PFSK-1 (cell line): ENCODE measurements around the gene XAF1.

ENCODE experiments used
- POLR2AphosphoS5 ChIP-seq: IDR thresholded peaks from 2 replicates; pipeline ENCODE4 v1.6.1; 2012; ENCODE audit warnings: low read depth, mild to moderate bottlenecking, control low read depth, low read length, moderate library complexity
- REST ChIP-seq, 2 experiments: IDR thresholded peaks; 2 replicates each; pipeline versions ENCODE4 v1.6.1 to v1.8.0; 2011 to 2012; ENCODE audit warnings: low read depth in 2 of 2, low read length in 2 of 2, control low read depth in 1 of 2, inconsistent platforms in 1 of 2, mild to moderate bottlenecking in 1 of 2, moderate library complexity in 1 of 2; ENCODE audit not compliant: insufficient read depth in 1 of 2
- SIN3A ChIP-seq: IDR thresholded peaks from 2 replicates; pipeline ENCODE4 v1.6.1; 2012; ENCODE audit warnings: mild to moderate bottlenecking, low read length, moderate library complexity, borderline replicate concordance; ENCODE audit not compliant: insufficient read depth
- TAF1 ChIP-seq: IDR thresholded peaks from 2 replicates; pipeline ENCODE4 v1.6.1; 2012; ENCODE audit warnings: low read length, control low read depth, borderline replicate concordance; ENCODE audit not compliant: insufficient read depth

DNA sequence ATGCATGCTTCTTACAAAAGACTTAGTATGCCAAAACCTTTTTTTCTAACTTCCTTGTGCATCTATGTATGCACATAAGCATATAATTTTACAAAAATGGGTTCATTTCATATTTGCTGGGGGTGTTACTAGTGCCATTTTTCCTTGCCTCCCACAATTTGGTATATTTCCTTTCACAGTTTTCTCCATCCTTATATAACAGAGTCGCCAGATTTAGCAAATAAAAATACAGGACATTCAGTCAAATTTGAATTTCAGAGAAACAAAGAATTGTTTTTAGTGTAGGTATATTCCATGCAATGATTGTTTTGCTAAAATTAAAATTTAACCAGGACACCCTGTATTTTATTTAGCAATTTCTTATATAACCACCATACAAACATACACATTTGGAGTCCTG lies 16.2 kb downstream of the XAF1 start:
- TF ChIP-seq TAF1 (no peak), REST (IDR thresholded peaks at IDR 0.05; ENCODE audit: insufficient read depth in 1 of 2, low read depth in 2 of 2, low read length in 2 of 2) (no peak), POLR2AphosphoS5 (no peak), SIN3A (no peak)
